ENCODE measurements around the gene KRT73. TPM values are rescaled to one million over a fixed set of nuclear protein-coding genes. Genes with fewer than 3 reads are reported as not detected.

KRT73 gene
- total RNA-seq, 6 donors from 2014 or later: 0.15 to 0.55 TPM; not detected in 4

- H3K27me3 ChIP-seq: no peaks in the 10 kb centered on the region
- WGBS, 2 donors: 88 to 98% methylated on average over 3 of the region's 3 CpGs
- H3K36me3 ChIP-seq: no peaks in the 10 kb centered on the region
- ATAC-seq (ENCODE audit: low FRiP score in 2 of 2): no peak
- no peak overlapping the region for H3K27ac ChIP-seq
- TF ChIP-seq EP300 (IDR thresholded peaks at IDR 0.05) (no peak), POLR2AphosphoS5 (IDR thresholded peaks at IDR 0.05) (no peak), CTCF (IDR thresholded peaks at IDR 0.05) (no peak), POLR2A (IDR thresholded peaks at IDR 0.05) (no peak)
- no peak overlapping the region for H3K4me3 ChIP-seq
- H3K4me1 ChIP-seq: no peaks in the 10 kb centered on the region
- no peaks in the 10 kb centered on the region for H3K9me3 ChIP-seq
- no peak for DNase-seq
Measured at GRCh38 chr12:52575948-52576347, 42.4 kb downstream of the KRT73 start.

- peak in 1 of 2 donors; percentile 39 for DNase-seq
- no peaks in the 10 kb centered on the region for H3K4me1 ChIP-seq
- 93 to 98% methylated on average over 6 to 9 of the region's 9 CpGs for WGBS, 2 donors
- H3K4me3 ChIP-seq: no peak overlapping the region
- H3K27ac ChIP-seq: no peak overlapping the region
- no peak for TF ChIP-seq POLR2A (IDR thresholded peaks at IDR 0.05)
- no peak for TF ChIP-seq EP300 (IDR thresholded peaks at IDR 0.05)
- no peak for TF ChIP-seq CTCF (IDR thresholded peaks at IDR 0.05)
- TF ChIP-seq POLR2AphosphoS5 (IDR thresholded peaks at IDR 0.05): no peak
- no peaks in the 10 kb centered on the region for H3K36me3 ChIP-seq
- H3K27me3 ChIP-seq: no peaks in the 10 kb centered on the region
- no peak for ATAC-seq (ENCODE audit: low FRiP score in 2 of 2)
- H3K9me3 ChIP-seq: no peaks in the 10 kb centered on the region
Measured at GRCh38 chr12:52575256-52575655, 43.1 kb downstream of the KRT73 start.

GRCh38 chr12:52573743-52574142 lies 44.6 kb downstream of the KRT73 start, which contains the start of gene KRT74:
TSS of gene KRT74 (minus strand) at chr12:52573843. CDS start at chr12:52573777, 66 bp downstream.
- Histone ChIP-seq H3K27me3 (no peaks in the 10 kb centered on the region), H3K9me3 (no peaks in the 10 kb centered on the region), H3K4me3 (no peak within 1 kb of the TSS), H3K4me1 (no peaks in the 10 kb centered on the region), H3K36me3 (no peaks in the 10 kb centered on the region), H3K27ac (no peak within 1 kb of the TSS)
- TF ChIP-seq EP300 (IDR thresholded peaks at IDR 0.05): no peak
- no peak for TF ChIP-seq CTCF (IDR thresholded peaks at IDR 0.05)
- no peak for TF ChIP-seq POLR2AphosphoS5 (IDR thresholded peaks at IDR 0.05)
- no peak for TF ChIP-seq POLR2A (IDR thresholded peaks at IDR 0.05)
- DNase-seq (no peak), ATAC-seq (ENCODE audit: low FRiP score in 2 of 2) (no peak)
- 81 to 88% methylated on average over 3 of the region's 3 CpGs for WGBS, 2 donors

GRCh38 chr12:52573306-52573705 lies 45.1 kb downstream of the KRT73 start:
- Histone ChIP-seq H3K4me1 (no peaks in the 10 kb centered on the region), H3K27me3 (no peaks in the 10 kb centered on the region), H3K27ac (no peak overlapping the region), H3K36me3 (no peaks in the 10 kb centered on the region), H3K9me3 (no peaks in the 10 kb centered on the region), H3K4me3 (no peak overlapping the region)
- DNase-seq (peak in 1 of 2 donors; percentile 45), ATAC-seq (ENCODE audit: low FRiP score in 2 of 2) (no peak)
- no peak for TF ChIP-seq POLR2A (IDR thresholded peaks at IDR 0.05)
- no peak for TF ChIP-seq EP300 (IDR thresholded peaks at IDR 0.05)
- no peak for TF ChIP-seq POLR2AphosphoS5 (IDR thresholded peaks at IDR 0.05)
- no peak for TF ChIP-seq CTCF (IDR thresholded peaks at IDR 0.05)
- 91 to 94% methylated on average over 11 to 15 of the region's 15 CpGs for WGBS, 2 donors

DNA sequence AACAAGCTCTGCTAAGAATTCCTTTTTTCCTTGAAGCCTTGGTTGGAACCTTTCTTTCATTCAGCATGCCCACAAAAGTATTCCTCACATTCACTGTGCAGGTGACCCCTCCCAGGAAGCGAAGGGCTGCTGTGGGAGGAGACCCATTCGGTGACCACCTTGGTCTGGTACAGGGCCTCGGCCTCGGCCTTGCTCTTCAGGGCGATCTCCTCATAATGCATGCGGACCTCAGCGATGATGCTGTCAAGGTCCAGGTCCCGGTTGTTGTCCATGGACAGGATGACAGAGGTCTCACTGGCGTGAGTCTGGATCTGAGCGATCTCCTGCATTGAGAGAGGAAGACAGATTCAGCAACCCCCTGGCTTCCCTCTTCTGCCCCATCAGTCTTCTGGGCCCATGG lies 47.8 kb downstream of the KRT73 start:
- H3K9me3 ChIP-seq: no peaks in the 10 kb centered on the region
- H3K27me3 ChIP-seq: no peaks in the 10 kb centered on the region
- ATAC-seq (ENCODE audit: low FRiP score in 2 of 2) (no peak), DNase-seq (no peak)
- H3K27ac ChIP-seq: no peak overlapping the region
- WGBS, 2 donors: 84 to 89% methylated on average over 3 to 10 of the region's 10 CpGs
- no peak overlapping the region for H3K4me3 ChIP-seq
- H3K36me3 ChIP-seq: no peaks in the 10 kb centered on the region
- no peaks in the 10 kb centered on the region for H3K4me1 ChIP-seq
- TF ChIP-seq POLR2A (IDR thresholded peaks at IDR 0.05) (no peak), EP300 (IDR thresholded peaks at IDR 0.05) (no peak), CTCF (IDR thresholded peaks at IDR 0.05) (no peak), POLR2AphosphoS5 (IDR thresholded peaks at IDR 0.05) (no peak)
